CD14-positive monocyte (primary cell): ENCODE data around the gene UNC93A. TPM values are rescaled to one million over a fixed set of nuclear protein-coding genes. Genes with fewer than 3 reads are reported as not detected.

Experiments
- DNase-seq, 3 donors: peaks; one replicate each; pipeline ENCODE4 v3.0.0-alpha.2; 2011 to 2022
- H2AFZ ChIP-seq: 2 replicates; pipeline ENCODE4 v1.6.0; 2012; ENCODE audit warnings: mild to moderate bottlenecking, low read depth, low read length, inconsistent platforms; ENCODE audit not compliant: insufficient read depth, poor library complexity, severe bottlenecking
- H3K27ac ChIP-seq, 2 donors: 1 replicate in 1 of 2; 2 replicates in 1 of 2; pipeline ENCODE4 v1.5.1; 2012 to 2013; ENCODE audit warnings: low read length in 2 of 2, control low read depth in 1 of 2, inconsistent platforms in 1 of 2, low read depth in 1 of 2, mild to moderate bottlenecking in 1 of 2
- H3K27me3 ChIP-seq, 2 donors: one replicate each; pipeline versions ENCODE4 v1.6.0 to v1.6.1; 2011 to 2013; ENCODE audit warnings: low read length in 2 of 2; ENCODE audit not compliant: control insufficient read depth in 2 of 2, insufficient read depth in 2 of 2
- H3K36me3 ChIP-seq, 2 donors: replicated peaks in 1 of 2; 1 replicate in 1 of 2; 2 replicates in 1 of 2; pipeline versions ENCODE4 v1.5.1 to v1.6.1; 2012 to 2013; ENCODE audit warnings: low read length in 2 of 2, control low read depth in 1 of 2, inconsistent platforms in 1 of 2, mild to moderate bottlenecking in 1 of 2; ENCODE audit not compliant: insufficient read depth in 2 of 2, control insufficient read depth in 1 of 2
- H3K4me1 ChIP-seq, 2 donors: 1 replicate in 1 of 2; 2 replicates in 1 of 2; pipeline versions ENCODE4 v1.5.1 to v1.6.1; 2012 to 2013; ENCODE audit warnings: low read length in 2 of 2, control low read depth in 1 of 2, inconsistent platforms in 1 of 2, mild to moderate bottlenecking in 1 of 2, moderate library complexity in 1 of 2; ENCODE audit not compliant: insufficient read depth in 2 of 2, control insufficient read depth in 1 of 2
- H3K4me2 ChIP-seq: replicated peaks from 2 replicates; pipeline ENCODE3; 2012; ENCODE audit warnings: low read length, moderate library complexity, mild to moderate bottlenecking; ENCODE audit not compliant: poor library complexity, severe bottlenecking; ENCODE audit errors: extremely low read depth
- H3K4me3 ChIP-seq, 3 experiments: fragments of 200-600 bp in 1 of 3; sonication (generic) in 1 of 3; replicated peaks in 1 of 3; 1 replicate in 2 of 3; 2 replicates in 1 of 3; pipeline ENCODE4 v1.5.1; 2011 to 2013; ENCODE audit warnings: low read length in 3 of 3, mild to moderate bottlenecking in 3 of 3, control low read depth in 2 of 3, low read depth in 2 of 3, inconsistent platforms in 1 of 3, moderate library complexity in 1 of 3
- H3K79me2 ChIP-seq: 2 replicates; pipeline ENCODE4 v1.6.0; 2012; ENCODE audit warnings: mild to moderate bottlenecking, control low read depth, inconsistent platforms, low read length, moderate library complexity; ENCODE audit not compliant: insufficient read depth
- H3K9ac ChIP-seq: 2 replicates; pipeline ENCODE4 v1.6.0; 2017; ENCODE audit warnings: low read length, mild to moderate bottlenecking; ENCODE audit not compliant: insufficient read depth, poor library complexity, severe bottlenecking
- H3K9me3 ChIP-seq, 2 donors: replicated peaks in 1 of 2; 1 replicate in 1 of 2; 2 replicates in 1 of 2; pipeline versions ENCODE4 v1.5.1 to v1.6.1; 2012 to 2013; ENCODE audit warnings: low read length in 2 of 2, control low read depth in 1 of 2; ENCODE audit not compliant: control insufficient read depth in 1 of 2, insufficient read depth in 1 of 2
- H4K20me1 ChIP-seq: 2 replicates; pipeline ENCODE4 v1.6.0; 2012; ENCODE audit warnings: mild to moderate bottlenecking, low read length, control low read depth, moderate library complexity; ENCODE audit not compliant: insufficient read depth
- H3K27ac Mint-ChIP-seq, 7 donors: one replicate each; pipeline ENCODE4 v1.8.0; 2020; ENCODE audit warnings: mild to moderate bottlenecking in 7 of 7, mixed read lengths in 7 of 7, moderate library complexity in 6 of 7, inconsistent platforms in 2 of 7
- H3K27me3 Mint-ChIP-seq, 3 donors: one replicate each; pipeline ENCODE4 v1.8.0; 2021 to 2022; ENCODE audit warnings: low read depth in 3 of 3, mild to moderate bottlenecking in 3 of 3, mixed read lengths in 3 of 3, moderate library complexity in 3 of 3, inconsistent platforms in 1 of 3
- H3K36me3 Mint-ChIP-seq, 2 donors: one replicate each; pipeline ENCODE4 v1.8.0; 2020; ENCODE audit warnings: mixed read lengths in 2 of 2, inconsistent platforms in 1 of 2, mild to moderate bottlenecking in 1 of 2
- H3K4me1 Mint-ChIP-seq: one replicate; pipeline ENCODE4 v1.8.0; 2020; ENCODE audit warnings: mild to moderate bottlenecking, mixed read lengths
- H3K4me3 Mint-ChIP-seq, 2 donors: one replicate each; pipeline ENCODE4 v1.8.0; 2020; ENCODE audit warnings: mild to moderate bottlenecking in 2 of 2, mixed read lengths in 2 of 2, moderate library complexity in 1 of 2
- H3K9me3 Mint-ChIP-seq, 7 donors: one replicate each; pipeline ENCODE4 v1.8.0; 2020 to 2022; ENCODE audit warnings: mixed read lengths in 7 of 7, mild to moderate bottlenecking in 6 of 7, moderate library complexity in 6 of 7, inconsistent platforms in 2 of 7
- WGBS: methylation state at CpG from one replicate; pipeline ENCODE4 v1.1.5; 2013; ENCODE audit warnings: missing lambda C conversion rate; ENCODE audit not compliant: insufficient coverage; 5-methylcytosine and 5-hydroxymethylcytosine counted together
- intact Hi-C, 2 donors: fragments of 100-400 bp; cut with micrococcal nuclease; formaldehyde crosslinking; loops; one replicate each; pipeline versions ENCODE4 v1.15.0 to v1.15.1; 2023
- polyA plus RNA-seq, 3 donors: library from polyadenylated mRNA; depleted of rRNA in 1 of 3; unstranded in 2 of 3; stranded (reverse) in 1 of 3; fragments of 300-500 nt in 2 of 3; fragments of >200 nt in 1 of 3; fragmentation: Illumina TruSeq in 2 of 3; gene quantifications; 1 replicate in 2 of 3; 2 replicates in 1 of 3; pipeline ENCODE4 v1.2.3, GENCODE V29; 2012 to 2021
- TF ChIP-seq, protein P1 (sequence below): fragments of 200-600 bp; IDR thresholded peaks from one replicate; pipeline ENCODE4 v1.8.0; 2022; ENCODE audit warnings: antibody characterized with exemption, mild to moderate bottlenecking

UNC93A gene
- polyA plus RNA-seq, 3 donors, result not detected

DNA sequence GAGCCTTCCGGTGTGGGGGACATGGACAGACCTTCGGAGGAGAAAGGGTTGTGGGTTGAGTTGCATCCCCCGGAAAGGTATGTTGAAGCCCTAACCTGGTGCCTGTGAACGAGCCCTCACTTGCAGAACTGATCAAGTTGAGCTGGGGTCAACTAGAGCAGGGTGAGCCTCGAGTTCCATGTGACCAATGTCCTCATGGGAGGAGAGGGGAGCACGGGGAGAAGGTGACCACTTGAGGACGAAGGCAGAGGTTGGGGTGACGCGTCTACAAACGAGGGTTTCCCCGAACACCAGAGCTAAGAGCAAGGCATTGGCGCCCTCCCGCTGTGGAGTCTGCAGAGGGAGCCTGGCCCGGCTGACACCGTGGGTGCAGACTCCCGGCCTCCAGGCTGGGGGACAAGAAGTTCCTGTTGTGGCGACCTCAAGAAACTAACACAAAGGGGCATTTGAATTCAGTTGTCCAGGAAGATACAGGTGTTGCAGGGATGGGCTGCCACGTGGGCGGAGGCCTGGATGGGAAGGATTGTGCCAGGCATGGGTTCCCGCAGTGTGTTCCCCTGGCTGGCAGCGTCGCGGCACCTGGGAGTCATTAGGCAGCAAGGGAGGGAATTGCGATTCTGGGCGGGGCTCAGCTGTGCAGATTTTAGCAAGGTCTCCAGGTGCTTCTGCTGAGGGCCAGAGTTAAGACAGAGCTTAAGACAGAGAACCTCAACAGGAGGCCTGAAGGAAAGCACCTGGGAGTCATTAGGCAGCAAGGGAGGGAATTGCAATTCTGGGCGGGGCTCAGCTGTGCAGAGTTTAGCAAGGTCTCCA is 20.4 kb upstream of the UNC93A start:
- no peak overlapping the region for H3K4me3 Mint-ChIP-seq
- no peak overlapping the region for H2AFZ ChIP-seq
- no peak overlapping the region for H3K4me3 ChIP-seq
- H3K36me3 Mint-ChIP-seq, result no peaks in the 10 kb centered on the region
- no peak overlapping the region for H3K9ac ChIP-seq
- H4K20me1 ChIP-seq, result no peaks in the 10 kb centered on the region
- peaks cover 3 to 8% (median 6%) of the 10 kb centered on the region in 3 donors for H3K27me3 Mint-ChIP-seq
- no peaks in the 10 kb centered on the region for H3K9me3 ChIP-seq
- no peaks in the 10 kb centered on the region for H3K9me3 Mint-ChIP-seq
- no peak overlapping the region for H3K27ac ChIP-seq
- H3K4me1 Mint-ChIP-seq, result no peaks in the 10 kb centered on the region
- WGBS, result 93% methylated on average over 25 of the region's 26 CpGs
- DNase-seq, result no peak
- H3K27ac Mint-ChIP-seq, result no peak overlapping the region
- no peaks in the 10 kb centered on the region for H3K4me1 ChIP-seq
- H3K79me2 ChIP-seq, result no peaks in the 10 kb centered on the region
- TF ChIP-seq, protein P1, sequence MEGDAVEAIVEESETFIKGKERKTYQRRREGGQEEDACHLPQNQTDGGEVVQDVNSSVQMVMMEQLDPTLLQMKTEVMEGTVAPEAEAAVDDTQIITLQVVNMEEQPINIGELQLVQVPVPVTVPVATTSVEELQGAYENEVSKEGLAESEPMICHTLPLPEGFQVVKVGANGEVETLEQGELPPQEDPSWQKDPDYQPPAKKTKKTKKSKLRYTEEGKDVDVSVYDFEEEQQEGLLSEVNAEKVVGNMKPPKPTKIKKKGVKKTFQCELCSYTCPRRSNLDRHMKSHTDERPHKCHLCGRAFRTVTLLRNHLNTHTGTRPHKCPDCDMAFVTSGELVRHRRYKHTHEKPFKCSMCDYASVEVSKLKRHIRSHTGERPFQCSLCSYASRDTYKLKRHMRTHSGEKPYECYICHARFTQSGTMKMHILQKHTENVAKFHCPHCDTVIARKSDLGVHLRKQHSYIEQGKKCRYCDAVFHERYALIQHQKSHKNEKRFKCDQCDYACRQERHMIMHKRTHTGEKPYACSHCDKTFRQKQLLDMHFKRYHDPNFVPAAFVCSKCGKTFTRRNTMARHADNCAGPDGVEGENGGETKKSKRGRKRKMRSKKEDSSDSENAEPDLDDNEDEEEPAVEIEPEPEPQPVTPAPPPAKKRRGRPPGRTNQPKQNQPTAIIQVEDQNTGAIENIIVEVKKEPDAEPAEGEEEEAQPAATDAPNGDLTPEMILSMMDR, result no peak
- H3K36me3 ChIP-seq, result no peaks in the 10 kb centered on the region
- intact Hi-C loops, result no loop called here
- no peaks in the 10 kb centered on the region for H3K27me3 ChIP-seq
- H3K4me2 ChIP-seq, result no peak overlapping the region

DNA sequence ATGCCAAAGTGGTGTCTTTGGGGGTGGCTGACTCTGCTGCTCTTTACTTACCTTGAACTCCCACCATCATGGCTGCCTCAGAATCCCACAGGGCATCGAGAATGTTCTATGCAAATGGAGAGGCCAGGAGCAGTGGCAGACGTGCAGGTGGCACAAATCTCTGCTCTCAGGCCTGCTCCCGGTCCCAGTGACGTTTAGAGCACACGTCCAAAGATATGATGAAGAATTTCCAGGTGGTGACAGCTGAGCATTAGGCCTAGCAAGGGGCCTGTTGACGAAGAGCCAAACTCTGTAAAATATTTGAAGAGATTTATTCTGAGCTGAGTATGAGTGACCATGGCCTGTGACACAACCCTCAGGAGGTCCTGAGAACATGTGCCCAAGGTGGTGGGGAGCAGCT is 19.0 kb upstream of the UNC93A start:
- H4K20me1 ChIP-seq, result no peaks in the 10 kb centered on the region
- no peak overlapping the region for H3K4me3 Mint-ChIP-seq
- no peak overlapping the region for H3K27ac Mint-ChIP-seq
- H3K9ac ChIP-seq, result no peak overlapping the region
- 95% methylated on average over 6 of the region's 6 CpGs for WGBS
- intact Hi-C loops, result no loop called here
- no peaks in the 10 kb centered on the region for H3K9me3 Mint-ChIP-seq
- H3K4me1 ChIP-seq, result no peaks in the 10 kb centered on the region
- DNase-seq, result no peak
- no peak overlapping the region for H3K4me2 ChIP-seq
- no peak overlapping the region for H2AFZ ChIP-seq
- H3K79me2 ChIP-seq, result no peaks in the 10 kb centered on the region
- H3K27me3 ChIP-seq, result no peaks in the 10 kb centered on the region
- no peak overlapping the region for H3K4me3 ChIP-seq
- TF ChIP-seq, protein P1, result no peak
- H3K27ac ChIP-seq, result no peak overlapping the region
- no peaks in the 10 kb centered on the region for H3K36me3 ChIP-seq
- H3K9me3 ChIP-seq, result no peaks in the 10 kb centered on the region
- peaks cover 3 to 11% (median 8%) of the 10 kb centered on the region in 3 donors for H3K27me3 Mint-ChIP-seq
- no peaks in the 10 kb centered on the region for H3K4me1 Mint-ChIP-seq
- H3K36me3 Mint-ChIP-seq, result no peaks in the 10 kb centered on the region
